ENCODE results near the gene TMX4.
"Not testable (repeated sequence)": the region's sequence is repeated elsewhere in the genome, so short reads cannot be mapped to it uniquely, and the experiment has no call there.

Gene TMX4

DNA sequence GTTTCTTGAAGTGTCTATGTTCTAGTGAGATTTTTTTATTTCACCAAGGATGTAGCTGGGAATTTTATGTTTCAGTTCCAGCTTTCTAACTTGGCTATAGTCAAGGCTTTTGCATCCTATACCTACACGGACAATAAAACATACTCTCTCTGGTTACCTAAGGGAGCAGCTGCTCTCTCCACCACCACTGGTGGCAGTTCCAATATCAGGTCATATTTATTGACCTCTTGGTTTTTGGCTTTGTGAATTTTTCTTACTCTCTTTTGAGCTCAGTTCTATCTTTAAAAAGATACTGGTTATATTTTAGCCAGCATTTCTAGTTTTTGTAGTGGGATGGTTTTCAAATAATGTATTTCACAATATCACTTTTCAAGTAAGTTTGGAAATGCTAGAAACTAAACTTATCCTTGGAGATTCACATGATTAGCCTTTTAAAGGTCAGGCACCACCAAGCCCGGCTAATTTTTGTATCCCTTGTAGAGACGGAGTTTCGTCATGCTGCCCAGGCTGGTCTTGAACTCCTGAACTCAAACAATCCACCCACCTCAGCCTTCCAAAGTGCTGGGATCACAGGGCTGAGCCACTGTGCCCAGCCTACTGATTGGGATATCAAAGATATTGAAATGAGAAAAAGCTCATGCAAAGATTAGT, 44.7 kb downstream of the TMX4 start:
- H3K36me3 ChIP-seq (ENCODE audit: control insufficient read depth, insufficient read depth, low read length), result no peaks in the 10 kb centered on the region
- 86 to 99% methylated on average over 4 of the region's 4 CpGs for WGBS, 2 experiments

DNA sequence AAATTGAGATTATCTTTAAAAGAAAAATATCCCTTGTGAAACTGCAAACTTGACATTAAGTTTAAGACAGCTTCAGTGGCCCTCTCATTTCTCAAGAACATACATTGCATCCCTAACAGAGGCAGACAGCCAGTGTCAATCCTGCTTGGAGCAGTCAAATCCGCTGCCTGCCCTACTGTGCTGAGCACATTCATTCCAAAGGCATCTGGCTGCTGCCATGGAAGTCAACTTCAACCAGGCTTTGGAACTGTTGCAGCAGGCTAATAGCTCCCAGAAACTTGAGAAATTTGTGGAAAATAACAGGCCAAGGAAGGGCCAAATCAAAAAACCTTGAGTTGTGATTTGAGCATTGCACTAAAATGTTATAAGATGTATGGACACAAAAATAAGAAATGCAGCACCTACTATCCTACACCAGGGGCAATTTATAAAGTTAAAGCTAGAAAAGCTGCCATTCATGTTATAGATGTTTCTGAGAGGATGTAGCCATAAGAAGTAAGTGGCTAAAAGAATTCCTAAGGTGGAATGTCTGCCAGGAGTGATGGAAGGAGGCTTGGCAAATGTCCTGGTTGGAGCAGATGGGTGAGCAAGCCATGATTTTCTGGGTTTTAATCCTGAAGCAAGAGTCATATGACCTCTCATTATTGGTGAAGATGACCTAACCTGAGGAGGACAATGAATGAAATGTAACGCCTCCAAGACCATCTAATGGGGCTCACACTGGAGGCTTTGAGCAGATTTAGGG, 47.9 kb downstream of the TMX4 start:
- Histone ChIP-seq H3K4me3 (ENCODE audit: insufficient read depth, low read depth, low read length) (no peak overlapping the region), H3K36me3 (ENCODE audit: control insufficient read depth, insufficient read depth, low read length) (no peaks in the 10 kb centered on the region), H3K27ac (ENCODE audit: insufficient read depth, low read depth, low read length, poor library complexity, severe bottlenecking) (no peak overlapping the region), H3K4me1 (ENCODE audit: control insufficient read depth, insufficient read depth, low read length) (no peaks in the 10 kb centered on the region), H3K9me3 (ENCODE audit: control insufficient read depth, low read length) (no peaks in the 10 kb centered on the region), H3K27me3 (ENCODE audit: control insufficient read depth, insufficient read depth, low read length, poor library complexity, severe bottlenecking) (no peaks in the 10 kb centered on the region)
- 92 to 96% methylated on average over 2 of the region's 2 CpGs for WGBS, 2 experiments

More for the DNA sequence above, 44.7 kb downstream of the TMX4 start:
- Histone ChIP-seq H3K27me3 (ENCODE audit: control insufficient read depth, insufficient read depth, low read length, poor library complexity, severe bottlenecking) (no peaks in the 10 kb centered on the region), H3K9me3 (ENCODE audit: control insufficient read depth, low read length) (no peaks in the 10 kb centered on the region), H3K4me1 (ENCODE audit: control insufficient read depth, insufficient read depth, low read length) (no peaks in the 10 kb centered on the region), H3K27ac (ENCODE audit: insufficient read depth, low read depth, low read length, poor library complexity, severe bottlenecking) (no peak overlapping the region), H3K4me3 (ENCODE audit: insufficient read depth, low read depth, low read length) (no peak overlapping the region)

DNA sequence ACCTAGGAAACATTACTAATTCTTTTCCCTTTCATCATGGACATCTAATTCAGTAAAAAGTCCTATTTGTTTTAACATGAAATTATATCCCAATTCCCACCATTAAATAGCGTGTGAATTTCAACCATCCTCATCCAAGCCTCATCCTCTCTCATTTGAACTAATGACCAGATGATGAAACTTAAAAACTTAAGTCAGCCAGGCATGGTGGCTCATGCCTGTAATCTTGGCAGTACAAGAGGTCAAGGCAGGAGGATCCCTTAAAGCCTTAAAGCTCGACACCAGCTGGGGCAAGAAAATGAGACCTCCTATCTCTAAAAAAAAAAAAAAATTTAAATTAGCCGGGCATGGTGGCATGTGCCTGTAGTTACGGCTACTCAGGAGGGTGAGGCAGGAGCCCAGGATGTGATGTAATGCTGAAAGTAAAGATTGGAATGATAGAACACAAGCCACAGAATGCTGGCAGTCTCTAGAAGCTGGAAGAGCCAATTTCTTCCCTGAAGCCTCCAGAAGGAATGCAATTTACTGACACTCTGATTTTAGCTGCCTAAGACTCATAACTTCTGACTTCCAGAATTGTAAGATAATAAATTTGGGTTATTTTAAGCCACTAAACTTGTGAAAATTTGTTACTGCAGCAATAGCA, 52.2 kb downstream of the TMX4 start:
- Histone ChIP-seq H3K36me3 (ENCODE audit: control insufficient read depth, insufficient read depth, low read length) (no peaks in the 10 kb centered on the region), H3K9me3 (ENCODE audit: control insufficient read depth, low read length) (no peaks in the 10 kb centered on the region), H3K27me3 (ENCODE audit: control insufficient read depth, insufficient read depth, low read length, poor library complexity, severe bottlenecking) (no peaks in the 10 kb centered on the region), H3K27ac (ENCODE audit: insufficient read depth, low read depth, low read length, poor library complexity, severe bottlenecking) (no peak overlapping the region), H3K4me3 (ENCODE audit: insufficient read depth, low read depth, low read length) (no peak overlapping the region), H3K4me1 (ENCODE audit: control insufficient read depth, insufficient read depth, low read length) (no peaks in the 10 kb centered on the region)
- 90 to 94% methylated on average over 4 of the region's 4 CpGs for WGBS, 2 experiments

DNA sequence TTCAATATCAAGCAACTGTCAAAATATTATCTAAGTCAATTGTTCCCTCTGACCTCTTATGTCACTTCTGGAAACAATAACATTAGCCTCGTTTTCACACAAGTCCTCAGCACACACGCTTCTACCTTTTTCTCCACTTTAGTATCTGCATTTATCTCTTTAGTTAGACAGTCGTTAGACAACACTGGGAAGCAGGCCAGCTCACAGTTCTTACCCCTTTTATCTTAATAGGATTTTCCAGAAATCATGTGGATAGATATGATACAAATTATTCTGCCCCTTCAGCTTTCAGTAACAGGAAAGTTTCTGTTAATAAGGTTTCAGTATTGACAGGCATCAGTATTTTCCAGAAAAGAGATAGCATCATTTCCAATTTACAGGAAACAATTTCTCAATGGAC, 53.4 kb downstream of the TMX4 start:
- 92 to 97% methylated on average over 3 of the region's 3 CpGs for WGBS, 2 experiments
- Histone ChIP-seq H3K4me3 (ENCODE audit: insufficient read depth, low read depth, low read length) (no peak overlapping the region), H3K27me3 (ENCODE audit: control insufficient read depth, insufficient read depth, low read length, poor library complexity, severe bottlenecking) (no peaks in the 10 kb centered on the region), H3K4me1 (ENCODE audit: control insufficient read depth, insufficient read depth, low read length) (no peaks in the 10 kb centered on the region), H3K27ac (ENCODE audit: insufficient read depth, low read depth, low read length, poor library complexity, severe bottlenecking) (no peak overlapping the region), H3K9me3 (ENCODE audit: control insufficient read depth, low read length) (no peaks in the 10 kb centered on the region), H3K36me3 (ENCODE audit: control insufficient read depth, insufficient read depth, low read length) (no peaks in the 10 kb centered on the region)

DNA sequence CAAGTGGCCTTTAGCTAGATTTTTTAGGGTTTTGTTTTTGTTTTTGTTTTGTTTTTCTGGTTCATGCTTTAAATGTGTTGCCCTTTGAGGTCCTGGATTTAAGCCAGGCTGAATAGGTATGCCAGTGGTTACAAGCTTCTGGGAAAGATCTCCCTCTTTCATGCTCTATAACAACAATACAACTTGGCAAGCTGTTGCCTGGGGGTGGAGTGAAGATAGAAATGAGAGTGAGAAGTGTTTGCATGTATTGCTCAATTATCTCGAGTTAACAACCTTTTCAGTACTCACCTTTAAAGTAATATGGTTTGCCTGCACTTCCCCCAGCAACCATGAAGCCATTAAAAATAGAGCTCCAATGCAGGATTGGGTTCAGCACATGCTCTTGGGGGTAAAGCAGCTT, 60.1 kb downstream of the TMX4 start:
- Histone ChIP-seq H3K27ac (ENCODE audit: insufficient read depth, low read depth, low read length, poor library complexity, severe bottlenecking) (no peak overlapping the region), H3K9me3 (ENCODE audit: control insufficient read depth, low read length) (peaks cover 4% of the 10 kb centered on the region), H3K4me3 (ENCODE audit: insufficient read depth, low read depth, low read length) (no peak overlapping the region), H3K27me3 (ENCODE audit: control insufficient read depth, insufficient read depth, low read length, poor library complexity, severe bottlenecking) (no peaks in the 10 kb centered on the region), H3K36me3 (ENCODE audit: control insufficient read depth, insufficient read depth, low read length) (no peaks in the 10 kb centered on the region), H3K4me1 (ENCODE audit: control insufficient read depth, insufficient read depth, low read length) (no peaks in the 10 kb centered on the region)
- 88 to 93% methylated on average over 1 of the region's 1 CpG for WGBS, 2 experiments

DNA sequence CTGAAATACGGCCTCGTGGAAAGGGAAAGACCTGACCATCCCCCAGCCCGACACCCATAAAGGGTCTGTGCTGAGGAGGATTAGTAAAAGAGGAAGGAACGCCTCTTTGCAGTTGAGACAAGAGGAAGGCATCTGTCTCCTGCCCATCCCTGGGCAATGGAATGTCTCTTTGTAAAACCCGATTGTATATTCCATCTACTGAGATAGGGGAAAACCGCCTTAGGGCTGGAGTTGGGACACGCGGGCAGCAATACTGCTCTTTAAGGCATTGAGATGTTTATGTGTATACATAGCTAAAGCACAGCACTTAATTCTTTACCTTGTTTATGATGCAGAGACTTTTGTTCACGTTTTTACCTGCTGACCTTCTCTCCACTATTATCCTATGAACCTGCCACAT, 63.0 kb downstream of the TMX4 start:
- H3K4me3 ChIP-seq (ENCODE audit: insufficient read depth, low read depth, low read length); H3K36me3 ChIP-seq (ENCODE audit: control insufficient read depth, insufficient read depth, low read length); H3K4me1 ChIP-seq (ENCODE audit: control insufficient read depth, insufficient read depth, low read length); H3K9me3 ChIP-seq (ENCODE audit: control insufficient read depth, low read length); H3K27me3 ChIP-seq (ENCODE audit: control insufficient read depth, insufficient read depth, low read length, poor library complexity, severe bottlenecking); H3K27ac ChIP-seq (ENCODE audit: insufficient read depth, low read depth, low read length, poor library complexity, severe bottlenecking): not testable (repeated sequence)
- WGBS, 2 experiments, result 85 to 92% methylated on average over 8 to 9 of the region's 9 CpGs

DNA sequence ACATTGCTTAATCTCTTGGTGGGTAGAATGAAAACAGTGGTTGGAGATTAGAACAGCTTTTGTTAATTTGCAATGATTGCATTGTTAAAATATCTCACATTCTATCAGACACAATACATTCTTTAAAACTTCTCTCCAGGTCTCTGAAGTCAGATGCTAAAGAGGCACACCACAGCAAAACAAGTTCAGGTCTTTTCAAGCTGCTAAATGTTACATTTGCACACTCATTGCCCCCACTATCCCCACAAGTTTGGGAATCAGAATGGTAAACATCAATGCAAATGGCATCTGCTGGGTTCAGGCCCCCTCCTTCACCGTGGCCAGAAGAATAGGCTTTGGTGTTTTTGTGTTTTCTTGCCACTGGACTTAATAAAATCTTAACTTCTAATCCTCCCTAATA, 69.2 kb downstream of the TMX4 start:
- H3K27ac ChIP-seq (ENCODE audit: insufficient read depth, low read depth, low read length, poor library complexity, severe bottlenecking), result no peak overlapping the region
- H3K4me1 ChIP-seq (ENCODE audit: control insufficient read depth, insufficient read depth, low read length), result no peaks in the 10 kb centered on the region
- H3K9me3 ChIP-seq (ENCODE audit: control insufficient read depth, low read length), result no peaks in the 10 kb centered on the region
- no peaks in the 10 kb centered on the region for H3K36me3 ChIP-seq (ENCODE audit: control insufficient read depth, insufficient read depth, low read length)
- H3K27me3 ChIP-seq (ENCODE audit: control insufficient read depth, insufficient read depth, low read length, poor library complexity, severe bottlenecking), result no peaks in the 10 kb centered on the region
- H3K4me3 ChIP-seq (ENCODE audit: insufficient read depth, low read depth, low read length), result no peak overlapping the region
- WGBS, 2 experiments, result 63 to 88% methylated on average over 1 of the region's 1 CpG

DNA sequence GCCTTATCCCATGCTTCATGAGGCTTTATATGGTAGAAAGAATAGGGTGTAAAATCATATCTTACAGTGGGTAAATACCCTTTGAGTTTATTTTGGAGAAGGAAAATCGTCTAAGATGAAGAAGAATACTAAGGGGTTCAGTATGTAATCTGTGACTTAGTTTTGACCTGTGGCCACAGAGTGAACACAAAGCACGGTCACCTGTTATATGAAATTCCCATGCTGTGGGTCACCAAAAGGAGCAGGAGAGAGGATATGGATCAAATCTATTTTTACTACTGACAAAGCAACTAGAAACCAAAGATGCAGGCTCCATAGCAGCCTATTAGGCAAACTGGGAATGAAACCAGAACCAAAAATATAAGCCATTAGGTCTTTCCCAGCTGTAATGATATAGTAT, 75.7 kb downstream of the TMX4 start:
- no peaks in the 10 kb centered on the region for H3K27me3 ChIP-seq (ENCODE audit: control insufficient read depth, insufficient read depth, low read length, poor library complexity, severe bottlenecking)
- H3K4me1 ChIP-seq (ENCODE audit: control insufficient read depth, insufficient read depth, low read length), result no peaks in the 10 kb centered on the region
- 66 to 87% methylated on average over 2 of the region's 2 CpGs for WGBS, 2 experiments
- H3K36me3 ChIP-seq (ENCODE audit: control insufficient read depth, insufficient read depth, low read length), result no peaks in the 10 kb centered on the region
- H3K27ac ChIP-seq (ENCODE audit: insufficient read depth, low read depth, low read length, poor library complexity, severe bottlenecking), result no peak overlapping the region
- no peak overlapping the region for H3K4me3 ChIP-seq (ENCODE audit: insufficient read depth, low read depth, low read length)
- H3K9me3 ChIP-seq (ENCODE audit: control insufficient read depth, low read length), result peaks cover 4% of the 10 kb centered on the region

DNA sequence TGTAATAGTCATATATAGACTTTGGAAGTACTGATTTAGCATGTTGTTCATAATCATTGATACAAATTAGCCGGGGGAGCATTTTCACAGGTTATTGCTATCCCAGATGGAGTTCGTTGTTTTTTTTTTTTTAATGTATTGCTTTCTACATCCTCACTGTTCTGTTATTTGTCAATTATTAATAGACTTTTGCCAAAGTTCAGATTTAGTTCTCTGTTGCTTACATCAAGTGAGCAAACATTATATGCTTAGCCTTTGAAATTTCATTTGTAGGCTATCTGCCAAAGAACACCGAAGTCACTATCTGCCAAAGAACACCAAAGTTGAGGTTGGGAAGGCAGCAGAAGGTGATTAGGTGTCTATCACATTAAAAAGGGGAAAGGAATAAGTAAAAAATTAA, 79.2 kb downstream of the TMX4 start, which contains the start of gene HAO1:
Gene HAO1 (minus strand): TSS at position 118 of the 400 bp plus-strand sequence. CDS start 36 bp downstream, at position 82.
- 89 to 100% methylated on average over 1 to 3 of the region's 3 CpGs for WGBS, 2 experiments
- Histone ChIP-seq H3K27me3 (ENCODE audit: control insufficient read depth, insufficient read depth, low read length, poor library complexity, severe bottlenecking) (no peaks in the 10 kb centered on the region), H3K4me3 (ENCODE audit: insufficient read depth, low read depth, low read length) (no peak within 1 kb of the TSS), H3K36me3 (ENCODE audit: control insufficient read depth, insufficient read depth, low read length) (no peaks in the 10 kb centered on the region), H3K9me3 (ENCODE audit: control insufficient read depth, low read length) (peaks cover 4% of the 10 kb centered on the region), H3K27ac (ENCODE audit: insufficient read depth, low read depth, low read length, poor library complexity, severe bottlenecking) (no peak within 1 kb of the TSS), H3K4me1 (ENCODE audit: control insufficient read depth, insufficient read depth, low read length) (no peaks in the 10 kb centered on the region)

DNA sequence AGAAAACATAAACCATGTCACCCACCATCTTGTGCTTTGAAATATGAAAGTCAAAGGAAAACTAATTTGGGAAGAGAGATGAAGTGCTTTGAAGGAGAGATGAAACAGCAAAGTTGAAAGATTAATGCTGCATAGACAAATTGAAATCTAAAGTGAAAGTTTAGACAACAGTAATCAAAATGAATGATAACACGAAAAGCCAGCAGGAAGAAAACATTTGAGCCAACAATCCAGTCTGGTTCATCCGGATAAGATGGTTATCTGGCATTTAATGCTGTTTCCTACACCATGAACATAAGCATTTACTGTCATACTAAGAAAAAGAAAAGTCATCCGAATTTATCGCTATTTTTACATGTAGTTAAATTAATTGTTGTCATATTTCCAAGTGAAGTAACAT, 79.9 kb downstream of the TMX4 start:
- Histone ChIP-seq H3K36me3 (ENCODE audit: control insufficient read depth, insufficient read depth, low read length) (no peaks in the 10 kb centered on the region), H3K27me3 (ENCODE audit: control insufficient read depth, insufficient read depth, low read length, poor library complexity, severe bottlenecking) (no peaks in the 10 kb centered on the region), H3K27ac (ENCODE audit: insufficient read depth, low read depth, low read length, poor library complexity, severe bottlenecking) (no peak overlapping the region), H3K9me3 (ENCODE audit: control insufficient read depth, low read length) (peaks cover 4% of the 10 kb centered on the region), H3K4me1 (ENCODE audit: control insufficient read depth, insufficient read depth, low read length) (no peaks in the 10 kb centered on the region), H3K4me3 (ENCODE audit: insufficient read depth, low read depth, low read length) (no peak overlapping the region)
- 98 to 99% methylated on average over 2 to 4 of the region's 4 CpGs for WGBS, 2 experiments
